SJCRH30 (cell line): ENCODE results near the gene PDIA6. TPM values are rescaled to one million over a fixed set of nuclear protein-coding genes. Genes with fewer than 3 reads are reported as not detected.

Experiments
- DNase-seq, 2 experiments: peaks; one replicate each; pipeline ENCODE4 v3.0.0-alpha.2; 2015 to 2020
- H3K27ac ChIP-seq: fragments of 250-450 bp; sonication (Bioruptor Pico); 2 replicates; pipeline ENCODE4 v1.5.1; 2020; ENCODE audit warnings: mild to moderate bottlenecking, moderate library complexity
- H3K27me3 ChIP-seq: fragments of 250-450 bp; sonication (Bioruptor Pico); 2 replicates; pipeline ENCODE4 v1.5.1; 2020; ENCODE audit warnings: mild to moderate bottlenecking, moderate library complexity
- H3K36me3 ChIP-seq: fragments of 250-450 bp; sonication (Bioruptor Pico); 2 replicates; pipeline ENCODE4 v1.5.1; 2020; ENCODE audit warnings: mild to moderate bottlenecking, moderate library complexity
- H3K4me1 ChIP-seq: fragments of 250-450 bp; sonication (Bioruptor Pico); 2 replicates; pipeline ENCODE4 v1.5.1; 2020; ENCODE audit warnings: mild to moderate bottlenecking, moderate library complexity
- H3K4me3 ChIP-seq: fragments of 250-450 bp; sonication (Bioruptor Pico); 2 replicates; pipeline ENCODE4 v1.5.1; 2020; ENCODE audit warnings: mild to moderate bottlenecking, moderate library complexity
- H3K9me3 ChIP-seq: fragments of 250-450 bp; sonication (Bioruptor Pico); replicated peaks from 2 replicates; pipeline ENCODE4 v1.5.1; 2020; ENCODE audit warnings: mild to moderate bottlenecking, moderate library complexity
- total RNA-seq: library from RNA; depleted of rRNA; stranded (reverse); fragments of >200 nt; shearing (Covaris generic); gene quantifications from 2 replicates; pipeline ENCODE4 v1.2.3, GENCODE V29; 2014; rRNA removed

The PDIA6 gene
- total RNA-seq, 1 experiment from 2014 or later, result 274 TPM

DNA sequence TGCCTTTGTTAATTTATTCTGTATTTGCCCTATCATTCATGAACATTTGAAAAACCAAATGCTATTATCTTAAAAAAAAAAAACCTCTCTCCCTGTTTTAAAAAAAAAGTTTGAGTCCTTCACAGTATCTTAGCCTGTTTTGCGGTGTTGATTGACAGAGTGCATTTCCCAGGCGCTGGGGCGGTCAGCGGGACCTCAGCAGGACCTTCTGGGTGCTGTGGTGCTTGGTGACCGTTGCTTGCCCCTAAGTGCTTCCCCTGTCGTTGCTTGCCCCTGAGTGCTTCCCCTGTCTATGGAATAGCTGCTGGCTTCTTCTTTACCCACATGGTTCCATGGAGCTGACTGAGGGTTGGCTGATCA is 79.0 kb downstream of the PDIA6 start:
- Histone ChIP-seq H3K4me3 (no peak overlapping the region), H3K9me3 (no peaks in the 10 kb centered on the region), H3K27ac (no peak overlapping the region), H3K27me3 (peaks cover 10% of the 10 kb centered on the region), H3K4me1 (no peaks in the 10 kb centered on the region), H3K36me3 (no peaks in the 10 kb centered on the region)
- no peak for DNase-seq

Other genes starting within 250 kb of the PDIA6 start
- gene NOL10, start 122.8 kb downstream of the PDIA6 start, total RNA-seq, result 62.5 and 65.2 TPM in 2 replicates
- 0.23 and 0.40 TPM in 2 replicates for gene ATP6V1C2, start 91.2 kb downstream of the PDIA6 start, total RNA-seq
- 0.42 and 0.51 TPM in 2 replicates for gene KCNF1, start 99.1 kb upstream of the PDIA6 start, total RNA-seq